Glutamatergic neuron (in vitro differentiated cells): Measurements from ENCODE around the gene PAQR5. TPM values are rescaled to one million over a fixed set of nuclear protein-coding genes. Genes with fewer than 3 reads are reported as not detected.

Experiments
- DNase-seq: peaks from one replicate; pipeline ENCODE4 v3.0.0; 2022
- H3K27ac Mint-ChIP-seq: one replicate; pipeline ENCODE4 v1.8.0; 2020; ENCODE audit warnings: mild to moderate bottlenecking, mixed read lengths, inconsistent platforms; ENCODE audit not compliant: unreplicated experiment
- H3K27me3 Mint-ChIP-seq: one replicate; pipeline ENCODE4 v1.8.0; 2020; ENCODE audit warnings: mild to moderate bottlenecking, moderate library complexity, mixed read lengths, inconsistent platforms; ENCODE audit not compliant: unreplicated experiment
- H3K36me3 Mint-ChIP-seq: one replicate; pipeline ENCODE4 v1.8.0; 2020; ENCODE audit warnings: mild to moderate bottlenecking, mixed read lengths, inconsistent platforms; ENCODE audit not compliant: unreplicated experiment
- H3K4me1 Mint-ChIP-seq: one replicate; pipeline ENCODE4 v1.8.0; 2020; ENCODE audit warnings: mild to moderate bottlenecking, low read depth, mixed read lengths, inconsistent platforms; ENCODE audit not compliant: unreplicated experiment
- H3K4me3 Mint-ChIP-seq: one replicate; pipeline ENCODE4 v1.8.0; 2020; ENCODE audit warnings: mild to moderate bottlenecking, mixed read lengths, inconsistent platforms; ENCODE audit not compliant: unreplicated experiment
- H3K9me3 Mint-ChIP-seq: one replicate; pipeline ENCODE4 v1.8.0; 2020; ENCODE audit warnings: mild to moderate bottlenecking, moderate library complexity, mixed read lengths, inconsistent platforms; ENCODE audit not compliant: unreplicated experiment
- total RNA-seq: library from RNA; stranded (reverse); fragmentation: NEBNext Ultra II Directional; extraction: Animal tissue kit (Norgen Biotek cat#: 25700); gene quantifications from one replicate; pipeline ENCODE4 v1.2.1, GENCODE V29; 2021; ENCODE audit not compliant: unreplicated experiment
- TF ChIP-seq, protein P1 (sequence below): fragments of 200-600 bp; sonication (generic); IDR thresholded peaks from one replicate; pipeline ENCODE4 v1.5.0; 2021; ENCODE audit not compliant: partially characterized antibody, unreplicated experiment

PAQR5 gene
- total RNA-seq, 1 donor from 2014 or later = not detected

GRCh38 chr15:69435985-69436384 lies 137.3 kb downstream of the PAQR5 start:
- no peaks in the 10 kb centered on the region for H3K9me3 Mint-ChIP-seq
- H3K4me1 Mint-ChIP-seq = no peaks in the 10 kb centered on the region
- TF ChIP-seq, protein P1, sequence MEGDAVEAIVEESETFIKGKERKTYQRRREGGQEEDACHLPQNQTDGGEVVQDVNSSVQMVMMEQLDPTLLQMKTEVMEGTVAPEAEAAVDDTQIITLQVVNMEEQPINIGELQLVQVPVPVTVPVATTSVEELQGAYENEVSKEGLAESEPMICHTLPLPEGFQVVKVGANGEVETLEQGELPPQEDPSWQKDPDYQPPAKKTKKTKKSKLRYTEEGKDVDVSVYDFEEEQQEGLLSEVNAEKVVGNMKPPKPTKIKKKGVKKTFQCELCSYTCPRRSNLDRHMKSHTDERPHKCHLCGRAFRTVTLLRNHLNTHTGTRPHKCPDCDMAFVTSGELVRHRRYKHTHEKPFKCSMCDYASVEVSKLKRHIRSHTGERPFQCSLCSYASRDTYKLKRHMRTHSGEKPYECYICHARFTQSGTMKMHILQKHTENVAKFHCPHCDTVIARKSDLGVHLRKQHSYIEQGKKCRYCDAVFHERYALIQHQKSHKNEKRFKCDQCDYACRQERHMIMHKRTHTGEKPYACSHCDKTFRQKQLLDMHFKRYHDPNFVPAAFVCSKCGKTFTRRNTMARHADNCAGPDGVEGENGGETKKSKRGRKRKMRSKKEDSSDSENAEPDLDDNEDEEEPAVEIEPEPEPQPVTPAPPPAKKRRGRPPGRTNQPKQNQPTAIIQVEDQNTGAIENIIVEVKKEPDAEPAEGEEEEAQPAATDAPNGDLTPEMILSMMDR = no peak
- DNase-seq = no peak
- no peak overlapping the region for H3K4me3 Mint-ChIP-seq
- no peak overlapping the region for H3K27ac Mint-ChIP-seq
- peaks cover 2% of the 10 kb centered on the region for H3K27me3 Mint-ChIP-seq
- no peaks in the 10 kb centered on the region for H3K36me3 Mint-ChIP-seq

- TF ChIP-seq, protein P1 = no peak
- H3K4me1 Mint-ChIP-seq = no peaks in the 10 kb centered on the region
- no peaks in the 10 kb centered on the region for H3K9me3 Mint-ChIP-seq
- no peak overlapping the region for H3K27ac Mint-ChIP-seq
- no peak for DNase-seq
- peaks cover 2% of the 10 kb centered on the region for H3K27me3 Mint-ChIP-seq
- H3K4me3 Mint-ChIP-seq = no peak overlapping the region
- no peaks in the 10 kb centered on the region for H3K36me3 Mint-ChIP-seq
These were observed 138.2 kb downstream of the PAQR5 start for GRCh38 chr15:69436951-69437350.

- no peaks in the 10 kb centered on the region for H3K36me3 Mint-ChIP-seq
- peaks cover 2% of the 10 kb centered on the region for H3K27me3 Mint-ChIP-seq
- no peak overlapping the region for H3K4me3 Mint-ChIP-seq
- no peak for DNase-seq
- TF ChIP-seq, protein P1 = no peak
- no peaks in the 10 kb centered on the region for H3K4me1 Mint-ChIP-seq
- H3K9me3 Mint-ChIP-seq = no peaks in the 10 kb centered on the region
- no peak overlapping the region for H3K27ac Mint-ChIP-seq
These were observed 140.9 kb downstream of the PAQR5 start for GRCh38 chr15:69439623-69440022.

- Mint-ChIP-seq H3K4me3 (no peak overlapping the region), H3K27ac (no peak overlapping the region), H3K36me3 (no peaks in the 10 kb centered on the region), H3K4me1 (no peaks in the 10 kb centered on the region), H3K9me3 (no peaks in the 10 kb centered on the region), H3K27me3 (peaks cover 2% of the 10 kb centered on the region)
- TF ChIP-seq, protein P1 = no peak
- DNase-seq = no peak
These were observed 144.4 kb downstream of the PAQR5 start for GRCh38 chr15:69443032-69443611.

- Mint-ChIP-seq H3K4me1 (no peaks in the 10 kb centered on the region), H3K27ac (no peak overlapping the region), H3K9me3 (no peaks in the 10 kb centered on the region), H3K36me3 (no peaks in the 10 kb centered on the region), H3K27me3 (peaks cover 2% of the 10 kb centered on the region), H3K4me3 (no peak overlapping the region)
- TF ChIP-seq, protein P1 = no peak
- no peak for DNase-seq
These were observed 146.0 kb downstream of the PAQR5 start for GRCh38 chr15:69444686-69445085.
